Measurements from ENCODE around the gene SLC26A8.

The SLC26A8 gene

GRCh38 chr6:35962779-35963560, 61.5 kb downstream of the SLC26A8 start:
- no peak overlapping the region for H3K4me3 ChIP-seq (ENCODE audit: low read depth, low read length)
- TF ChIP-seq CTCF (IDR thresholded peaks at IDR 0.05; ENCODE audit: low read depth, low read length): no peak

GRCh38 chr6:35960187-35960586, 64.3 kb downstream of the SLC26A8 start:
- H3K4me3 ChIP-seq (ENCODE audit: low read depth, low read length): no peak overlapping the region
- TF ChIP-seq CTCF (IDR thresholded peaks at IDR 0.05; ENCODE audit: low read depth, low read length): no peak

- TF ChIP-seq CTCF (IDR thresholded peaks at IDR 0.05; ENCODE audit: low read depth, low read length): 0 out of 2 replicates have a peak, but pooled peaks have one; percentile 5
- H3K4me3 ChIP-seq (ENCODE audit: low read depth, low read length): no peak overlapping the region
Measured at GRCh38 chr6:35955970-35956369, 68.5 kb downstream of the SLC26A8 start.

GRCh38 chr6:35955521-35955920, 68.9 kb downstream of the SLC26A8 start:
- no peak for TF ChIP-seq CTCF (IDR thresholded peaks at IDR 0.05; ENCODE audit: low read depth, low read length)

GRCh38 chr6:35955071-35955470, 69.4 kb downstream of the SLC26A8 start:
- no peak overlapping the region for H3K4me3 ChIP-seq (ENCODE audit: low read depth, low read length)
- no peak for TF ChIP-seq CTCF (IDR thresholded peaks at IDR 0.05; ENCODE audit: low read depth, low read length)

More at GRCh38 chr6:35955521-35955920, 68.9 kb downstream of the SLC26A8 start:
- no peak overlapping the region for H3K4me3 ChIP-seq (ENCODE audit: low read depth, low read length)

- no peak overlapping the region for H3K4me3 ChIP-seq (ENCODE audit: low read depth, low read length)
- TF ChIP-seq CTCF (IDR thresholded peaks at IDR 0.05; ENCODE audit: low read depth, low read length): no peak
Measured at GRCh38 chr6:35954333-35954732, 70.1 kb downstream of the SLC26A8 start.

GRCh38 chr6:35948725-35949124, 75.7 kb downstream of the SLC26A8 start:
- peak; percentile 45; the same call in 1 of the 2 replicates for TF ChIP-seq CTCF (IDR thresholded peaks at IDR 0.05; ENCODE audit: low read depth, low read length)

More at GRCh38 chr6:35948725-35949124, 75.7 kb downstream of the SLC26A8 start:
- no peak overlapping the region for H3K4me3 ChIP-seq (ENCODE audit: low read depth, low read length)

All from WI38 (cell line).